ENCODE measurements around the gene PPP2R1B. TPM values are rescaled to one million over a fixed set of nuclear protein-coding genes. Genes with fewer than 3 reads are reported as not detected.

PPP2R1B gene
- total RNA-seq, result 30.5 and 30.9 TPM in 2 replicates

DNA sequence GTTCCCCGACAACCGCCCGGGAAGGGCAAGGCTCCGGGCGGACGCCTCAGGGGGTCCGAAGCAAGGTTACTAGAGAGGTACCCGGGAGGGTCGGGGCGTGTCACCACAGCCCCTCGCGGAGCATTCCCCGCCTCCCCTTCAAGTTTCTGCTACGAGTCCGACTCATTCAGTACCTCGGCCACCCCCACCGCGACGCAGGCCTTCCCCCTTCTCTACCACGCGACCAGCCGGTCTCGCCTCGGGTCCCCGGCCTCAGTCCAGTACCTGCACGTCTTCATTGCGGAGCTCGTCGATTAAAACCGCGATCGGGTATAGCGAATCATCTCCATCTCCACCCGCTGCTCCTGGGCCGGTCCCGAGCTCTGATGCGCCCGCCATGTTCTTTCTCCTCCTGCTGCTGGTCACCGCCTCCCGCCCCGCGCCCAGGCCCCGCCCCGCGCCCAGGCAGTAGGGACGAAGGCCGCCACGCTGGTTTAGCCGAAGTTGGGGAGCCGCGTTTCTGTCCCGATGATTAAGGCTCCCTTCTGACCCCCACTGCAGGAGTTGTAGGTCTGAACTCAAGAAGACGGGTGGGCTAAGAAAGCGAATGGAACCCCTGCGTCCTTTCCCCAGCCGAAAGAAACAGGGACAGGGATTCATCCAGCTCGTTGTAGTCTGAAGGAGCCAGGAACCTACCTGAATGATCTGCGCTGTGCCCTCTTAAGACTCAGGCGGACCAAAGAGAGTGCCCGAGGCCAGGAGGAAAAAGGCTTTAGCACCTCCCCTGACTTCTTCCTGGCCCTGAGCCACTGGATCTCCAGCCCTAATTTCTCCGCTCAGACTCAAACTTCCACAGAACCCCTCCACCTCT lies at the start of gene PPP2R1B:
TSS of gene PPP2R1B (minus strand) at position 406 of the 850 bp plus-strand sequence. CDS start at position 378, 28 bp downstream.

Other genes starting within 250 kb of the PPP2R1B start
- gene LAYN, start 225.7 kb downstream of the PPP2R1B start, total RNA-seq, result 4.9 and 6.7 TPM in 2 replicates
- gene SIK2, start 163.9 kb downstream of the PPP2R1B start, total RNA-seq, result 3.9 and 5.1 TPM in 2 replicates
- gene ALG9, start 105.2 kb upstream of the PPP2R1B start, total RNA-seq, result 24.2 and 30.8 TPM in 2 replicates
- 1.3 and 2.7 TPM in 2 replicates for gene FDXACB1, start 112.8 kb upstream of the PPP2R1B start, total RNA-seq
- gene CFAP68, start 113.2 kb upstream of the PPP2R1B start, total RNA-seq, result 7.9 and 21.2 TPM in 2 replicates
- 4.2 and 16.6 TPM in 2 replicates for gene CRYAB, start 145.4 kb upstream of the PPP2R1B start, total RNA-seq
- not detected in 2 replicates for gene HSPB2, start 146.3 kb upstream of the PPP2R1B start, total RNA-seq
- gene C11orf52, start 152.5 kb upstream of the PPP2R1B start, total RNA-seq, result 3.0 and 5.9 TPM in 2 replicates
- gene DIXDC1, start 171.0 kb upstream of the PPP2R1B start, total RNA-seq, result 3.5 and 3.6 TPM in 2 replicates